ENCODE results near the gene SH3RF1. TPM values are rescaled to one million over a fixed set of nuclear protein-coding genes. Genes with fewer than 3 reads are reported as not detected.

The SH3RF1 gene
- total and polyA plus RNA-seq, 2 of the 13 experiments (the other 11 are each of a cell fraction or from before 2014, with no cell fraction given) = 3.1 to 3.2 TPM

DNA sequence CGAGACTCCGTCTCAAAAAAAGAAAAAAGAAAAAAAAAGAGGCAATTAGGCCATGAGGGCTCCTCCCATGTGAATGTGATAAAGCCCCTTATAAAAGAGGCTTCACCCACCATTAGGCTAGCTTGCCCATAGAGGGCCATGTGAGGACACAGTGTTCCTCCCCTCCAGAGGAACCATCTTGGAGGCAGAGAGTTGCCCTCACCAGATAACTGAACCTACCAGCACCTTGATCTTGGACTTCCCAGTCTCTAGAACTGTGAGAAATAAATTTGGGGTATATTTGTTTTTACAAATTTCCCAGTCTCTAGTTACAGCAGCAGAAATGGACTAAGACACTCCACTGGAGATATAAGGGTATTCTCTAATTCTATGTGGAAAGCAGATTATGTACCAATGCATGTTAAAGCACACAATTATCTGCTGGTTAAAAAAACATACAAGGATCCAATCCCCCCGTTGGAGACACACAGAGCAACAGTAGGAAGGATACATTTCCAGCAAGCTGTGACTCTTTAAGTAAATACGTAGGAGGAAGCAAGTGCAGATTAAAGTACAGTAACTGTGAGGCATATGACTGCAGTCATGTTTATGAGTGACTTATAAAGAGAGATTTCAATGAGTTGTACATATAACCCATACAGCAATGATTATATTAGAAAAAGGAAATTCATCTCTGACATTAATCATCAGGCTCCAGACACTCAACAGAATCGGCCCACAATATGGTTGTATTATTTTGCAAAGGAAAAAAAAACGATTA lies 21.4 kb downstream of the SH3RF1 start (continued):
- TF ChIP-seq, protein P1, sequence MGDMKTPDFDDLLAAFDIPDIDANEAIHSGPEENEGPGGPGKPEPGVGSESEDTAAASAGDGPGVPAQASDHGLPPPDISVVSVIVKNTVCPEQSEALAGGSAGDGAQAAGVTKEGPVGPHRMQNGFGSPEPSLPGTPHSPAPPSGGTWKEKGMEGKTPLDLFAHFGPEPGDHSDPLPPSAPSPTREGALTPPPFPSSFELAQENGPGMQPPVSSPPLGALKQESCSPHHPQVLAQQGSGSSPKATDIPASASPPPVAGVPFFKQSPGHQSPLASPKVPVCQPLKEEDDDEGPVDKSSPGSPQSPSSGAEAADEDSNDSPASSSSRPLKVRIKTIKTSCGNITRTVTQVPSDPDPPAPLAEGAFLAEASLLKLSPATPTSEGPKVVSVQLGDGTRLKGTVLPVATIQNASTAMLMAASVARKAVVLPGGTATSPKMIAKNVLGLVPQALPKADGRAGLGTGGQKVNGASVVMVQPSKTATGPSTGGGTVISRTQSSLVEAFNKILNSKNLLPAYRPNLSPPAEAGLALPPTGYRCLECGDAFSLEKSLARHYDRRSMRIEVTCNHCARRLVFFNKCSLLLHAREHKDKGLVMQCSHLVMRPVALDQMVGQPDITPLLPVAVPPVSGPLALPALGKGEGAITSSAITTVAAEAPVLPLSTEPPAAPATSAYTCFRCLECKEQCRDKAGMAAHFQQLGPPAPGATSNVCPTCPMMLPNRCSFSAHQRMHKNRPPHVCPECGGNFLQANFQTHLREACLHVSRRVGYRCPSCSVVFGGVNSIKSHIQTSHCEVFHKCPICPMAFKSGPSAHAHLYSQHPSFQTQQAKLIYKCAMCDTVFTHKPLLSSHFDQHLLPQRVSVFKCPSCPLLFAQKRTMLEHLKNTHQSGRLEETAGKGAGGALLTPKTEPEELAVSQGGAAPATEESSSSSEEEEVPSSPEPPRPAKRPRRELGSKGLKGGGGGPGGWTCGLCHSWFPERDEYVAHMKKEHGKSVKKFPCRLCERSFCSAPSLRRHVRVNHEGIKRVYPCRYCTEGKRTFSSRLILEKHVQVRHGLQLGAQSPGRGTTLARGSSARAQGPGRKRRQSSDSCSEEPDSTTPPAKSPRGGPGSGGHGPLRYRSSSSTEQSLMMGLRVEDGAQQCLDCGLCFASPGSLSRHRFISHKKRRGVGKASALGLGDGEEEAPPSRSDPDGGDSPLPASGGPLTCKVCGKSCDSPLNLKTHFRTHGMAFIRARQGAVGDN (CRISPR knock-in tag; IDR thresholded peaks at IDR 0.05) = 0 out of 2 replicates have a peak, but pooled peaks have one; percentile 3
- TF ChIP-seq KDM6A (CRISPR knock-in tag; IDR thresholded peaks at IDR 0.05; ENCODE audit: low read depth) (peak; percentile 48; the same call in 1 of the 2 replicates), MEF2D (CRISPR knock-in tag; IDR thresholded peaks at IDR 0.05) (0 out of 2 replicates have a peak, but pooled peaks have one; percentile 31), HNF4A (CRISPR knock-in tag; IDR thresholded peaks at IDR 0.05) (peak; percentile 54), ZFX (CRISPR knock-in tag; IDR thresholded peaks at IDR 0.05; ENCODE audit: low read depth) (no peak), ZNF138 (CRISPR knock-in tag; IDR thresholded peaks at IDR 0.05; ENCODE audit: low read depth) (no peak), ZSCAN29 (CRISPR knock-in tag; conservative IDR thresholded peaks at IDR 0.05) (no peak), NCOR1 (IDR thresholded peaks at IDR 0.05; ENCODE audit: borderline replicate concordance, low read length) (peak; percentile 66; the same call in 1 of the 2 replicates), MAZ (IDR thresholded peaks at IDR 0.05; ENCODE audit: borderline replicate concordance, low read depth, low read length) (no peak), MAZ (CRISPR knock-in tag; IDR thresholded peaks at IDR 0.05; ENCODE audit: low read depth) (no peak), ZNF564 (CRISPR knock-in tag; IDR thresholded peaks at IDR 0.05) (peak; percentile 98), FOSL2 (CRISPR knock-in tag; IDR thresholded peaks at IDR 0.05) (peak; percentile 76), ZNF614 (CRISPR knock-in tag; IDR thresholded peaks at IDR 0.05; ENCODE audit: borderline replicate concordance) (0 out of 2 replicates have a peak, but pooled peaks have one; percentile 45), DPF2 (CRISPR knock-in tag; IDR thresholded peaks at IDR 0.05; ENCODE audit: borderline replicate concordance, low read depth) (0 out of 2 replicates have a peak, but pooled peaks have one; percentile 53), STAG1 (CRISPR knock-in tag; IDR thresholded peaks at IDR 0.05) (no peak), NFKBIZ (CRISPR knock-in tag; IDR thresholded peaks at IDR 0.05) (no peak), JUN (CRISPR knock-in tag; IDR thresholded peaks at IDR 0.05) (no peak), GATAD2A (CRISPR knock-in tag; IDR thresholded peaks at IDR 0.05) (peak; percentile 79)
- TF ChIP-seq, protein P2, sequence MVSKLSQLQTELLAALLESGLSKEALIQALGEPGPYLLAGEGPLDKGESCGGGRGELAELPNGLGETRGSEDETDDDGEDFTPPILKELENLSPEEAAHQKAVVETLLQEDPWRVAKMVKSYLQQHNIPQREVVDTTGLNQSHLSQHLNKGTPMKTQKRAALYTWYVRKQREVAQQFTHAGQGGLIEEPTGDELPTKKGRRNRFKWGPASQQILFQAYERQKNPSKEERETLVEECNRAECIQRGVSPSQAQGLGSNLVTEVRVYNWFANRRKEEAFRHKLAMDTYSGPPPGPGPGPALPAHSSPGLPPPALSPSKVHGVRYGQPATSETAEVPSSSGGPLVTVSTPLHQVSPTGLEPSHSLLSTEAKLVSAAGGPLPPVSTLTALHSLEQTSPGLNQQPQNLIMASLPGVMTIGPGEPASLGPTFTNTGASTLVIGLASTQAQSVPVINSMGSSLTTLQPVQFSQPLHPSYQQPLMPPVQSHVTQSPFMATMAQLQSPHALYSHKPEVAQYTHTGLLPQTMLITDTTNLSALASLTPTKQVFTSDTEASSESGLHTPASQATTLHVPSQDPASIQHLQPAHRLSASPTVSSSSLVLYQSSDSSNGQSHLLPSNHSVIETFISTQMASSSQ (IDR thresholded peaks at IDR 0.05; ENCODE audit: low read depth) = peak; percentile 77
- TF ChIP-seq, protein P2 (CRISPR knock-in tag; IDR thresholded peaks at IDR 0.05; ENCODE audit: borderline replicate concordance) = peak; percentile 62; the same call in 1 of the 2 replicates
- TF ChIP-seq, protein P3, sequence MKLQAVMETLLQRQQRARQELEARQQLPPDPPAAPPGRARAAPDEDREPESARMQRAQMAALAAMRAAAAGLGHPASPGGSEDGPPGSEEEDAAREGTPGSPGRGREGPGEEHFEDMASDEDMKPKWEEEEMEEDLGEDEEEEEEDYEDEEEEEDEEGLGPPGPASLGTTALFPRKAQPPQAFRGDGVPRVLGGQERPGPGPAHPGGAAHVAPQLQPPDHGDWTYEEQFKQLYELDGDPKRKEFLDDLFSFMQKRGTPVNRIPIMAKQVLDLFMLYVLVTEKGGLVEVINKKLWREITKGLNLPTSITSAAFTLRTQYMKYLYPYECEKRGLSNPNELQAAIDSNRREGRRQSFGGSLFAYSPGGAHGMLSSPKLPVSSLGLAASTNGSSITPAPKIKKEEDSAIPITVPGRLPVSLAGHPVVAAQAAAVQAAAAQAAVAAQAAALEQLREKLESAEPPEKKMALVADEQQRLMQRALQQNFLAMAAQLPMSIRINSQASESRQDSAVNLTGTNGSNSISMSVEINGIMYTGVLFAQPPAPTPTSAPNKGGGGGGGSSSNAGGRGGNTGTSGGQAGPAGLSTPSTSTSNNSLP (IDR thresholded peaks at IDR 0.05; ENCODE audit: low read depth, low read length) = peak; percentile 90

Measured in HepG2 (cell line).